Measurements from ENCODE around the gene WDR45. TPM values are rescaled to one million over a fixed set of nuclear protein-coding genes. Genes with fewer than 3 reads are reported as not detected.

Gene WDR45
- total RNA-seq, 1 donor from 2014 or later, result 49.2 TPM

DNA sequence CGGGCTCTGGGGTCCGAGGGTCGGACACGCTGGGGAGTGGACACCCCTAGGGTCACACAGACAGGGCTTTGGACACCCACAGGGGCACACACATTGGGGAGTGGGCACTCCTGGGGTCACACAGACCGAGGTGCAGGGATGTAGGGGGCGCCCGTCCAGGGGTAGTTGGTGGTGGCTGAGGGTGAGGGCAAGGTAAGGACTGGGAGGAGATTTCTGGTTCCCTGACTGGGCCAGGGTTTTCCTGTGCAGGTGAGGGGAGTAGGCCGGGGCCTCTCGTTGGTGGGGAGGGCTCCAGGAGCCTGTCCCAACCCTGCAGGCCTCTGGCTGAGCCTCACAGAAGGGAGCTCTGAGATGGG is 21.9 kb upstream of the WDR45 start:
- TF ChIP-seq, protein P1, sequence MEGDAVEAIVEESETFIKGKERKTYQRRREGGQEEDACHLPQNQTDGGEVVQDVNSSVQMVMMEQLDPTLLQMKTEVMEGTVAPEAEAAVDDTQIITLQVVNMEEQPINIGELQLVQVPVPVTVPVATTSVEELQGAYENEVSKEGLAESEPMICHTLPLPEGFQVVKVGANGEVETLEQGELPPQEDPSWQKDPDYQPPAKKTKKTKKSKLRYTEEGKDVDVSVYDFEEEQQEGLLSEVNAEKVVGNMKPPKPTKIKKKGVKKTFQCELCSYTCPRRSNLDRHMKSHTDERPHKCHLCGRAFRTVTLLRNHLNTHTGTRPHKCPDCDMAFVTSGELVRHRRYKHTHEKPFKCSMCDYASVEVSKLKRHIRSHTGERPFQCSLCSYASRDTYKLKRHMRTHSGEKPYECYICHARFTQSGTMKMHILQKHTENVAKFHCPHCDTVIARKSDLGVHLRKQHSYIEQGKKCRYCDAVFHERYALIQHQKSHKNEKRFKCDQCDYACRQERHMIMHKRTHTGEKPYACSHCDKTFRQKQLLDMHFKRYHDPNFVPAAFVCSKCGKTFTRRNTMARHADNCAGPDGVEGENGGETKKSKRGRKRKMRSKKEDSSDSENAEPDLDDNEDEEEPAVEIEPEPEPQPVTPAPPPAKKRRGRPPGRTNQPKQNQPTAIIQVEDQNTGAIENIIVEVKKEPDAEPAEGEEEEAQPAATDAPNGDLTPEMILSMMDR (IDR thresholded peaks at IDR 0.05), result peak; percentile 19

DNA sequence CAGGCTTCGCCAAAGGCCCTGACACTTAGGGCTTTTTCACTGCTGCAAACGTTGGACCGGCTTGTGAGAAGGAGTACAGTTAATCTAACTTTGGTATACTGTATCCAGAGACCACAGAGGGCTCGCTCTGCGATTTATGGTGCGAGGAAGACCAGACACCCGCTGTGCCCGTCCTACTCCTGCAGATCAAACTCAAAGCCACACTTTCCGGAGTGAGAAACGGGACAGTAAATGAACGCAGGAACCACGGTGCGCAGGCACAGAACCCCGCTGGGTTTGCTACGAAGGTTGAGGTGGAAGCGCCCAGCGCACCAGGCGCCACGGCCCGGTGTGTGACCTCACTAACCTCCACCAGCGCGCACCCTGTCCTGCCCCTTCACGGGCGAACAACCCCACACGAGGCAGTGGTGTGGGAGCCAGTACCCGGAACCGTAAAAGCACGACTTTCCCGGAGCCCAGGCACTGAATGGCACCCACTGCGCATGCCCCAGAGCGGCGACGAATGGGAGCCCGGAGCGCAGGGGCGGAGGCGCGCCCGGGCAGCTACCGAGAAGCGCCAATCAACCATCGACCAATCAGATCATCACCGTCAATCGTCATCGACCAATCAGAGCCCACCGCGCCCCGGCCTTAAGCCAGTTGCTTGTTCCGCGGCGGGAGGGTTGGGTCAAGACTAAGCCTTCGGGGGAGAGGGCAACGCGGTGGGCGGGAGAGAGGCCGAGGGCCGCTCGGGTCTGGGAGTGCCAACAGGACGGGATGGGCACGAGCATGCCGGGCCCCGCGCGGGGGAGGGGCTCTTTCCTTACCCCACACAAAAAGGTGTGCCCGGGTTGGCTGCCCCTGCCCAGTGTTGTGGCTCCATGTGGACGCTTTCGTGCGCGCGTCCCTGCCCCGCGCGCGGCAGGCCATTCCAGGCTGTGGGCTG is 21.3 kb upstream of the WDR45 start:
- Mint-ChIP-seq H3K4me1 (ENCODE audit: low read depth) (peaks cover 12% of the 10 kb centered on the region), H3K4me3 (ENCODE audit: unreplicated experiment) (peak overlapping the region; percentile 79), H3K27ac (ENCODE audit: unreplicated experiment) (peak overlapping the region; percentile 83), H3K36me3 (ENCODE audit: low read depth) (peaks cover 2% of the 10 kb centered on the region), H3K27me3 (ENCODE audit: low read depth) (no peaks in the 10 kb centered on the region), H3K9me3 (ENCODE audit: low read depth) (peaks cover 2% of the 10 kb centered on the region)
- DNase-seq (ENCODE audit: low spot score), result peak; percentile 96
- TF ChIP-seq, protein P1 (IDR thresholded peaks at IDR 0.05), result no peak

More for the DNA sequence above, 21.9 kb upstream of the WDR45 start:
- no peak overlapping the region for H3K27ac Mint-ChIP-seq (ENCODE audit: unreplicated experiment)
- peaks cover 12% of the 10 kb centered on the region for H3K4me1 Mint-ChIP-seq (ENCODE audit: low read depth)
- peak overlapping the region; percentile 79 for H3K4me3 Mint-ChIP-seq (ENCODE audit: unreplicated experiment)
- DNase-seq (ENCODE audit: low spot score), result no peak
- no peaks in the 10 kb centered on the region for H3K27me3 Mint-ChIP-seq (ENCODE audit: low read depth)
- H3K36me3 Mint-ChIP-seq (ENCODE audit: low read depth), result no peaks in the 10 kb centered on the region
- no peaks in the 10 kb centered on the region for H3K9me3 Mint-ChIP-seq (ENCODE audit: low read depth)

DNA sequence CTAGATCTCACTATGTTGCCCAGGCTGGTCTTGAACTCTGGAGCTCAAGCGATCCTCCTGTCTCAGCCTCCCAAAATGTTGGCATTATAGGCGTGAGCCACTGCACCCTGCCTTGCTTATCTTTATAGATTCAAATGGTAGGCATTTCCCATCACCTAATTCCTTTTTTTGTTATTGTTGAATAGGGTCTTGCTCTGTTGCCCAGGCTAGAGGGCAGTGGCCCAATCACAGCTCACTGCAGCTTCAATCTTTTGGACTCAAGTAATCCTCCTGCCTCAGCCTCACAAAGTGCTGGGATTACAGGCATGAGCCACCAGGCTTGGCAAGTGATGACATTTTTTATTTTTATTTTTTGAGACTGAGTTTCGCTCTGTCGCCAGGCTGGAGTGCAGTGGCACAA is 16.7 kb upstream of the WDR45 start:
- Mint-ChIP-seq H3K36me3 (ENCODE audit: low read depth) (peaks cover 2% of the 10 kb centered on the region), H3K4me1 (ENCODE audit: low read depth) (peaks cover 8% of the 10 kb centered on the region), H3K9me3 (ENCODE audit: low read depth) (peaks cover 3% of the 10 kb centered on the region), H3K27ac (ENCODE audit: unreplicated experiment) (no peak overlapping the region), H3K4me3 (ENCODE audit: unreplicated experiment) (no peak overlapping the region), H3K27me3 (ENCODE audit: low read depth) (no peaks in the 10 kb centered on the region)
- DNase-seq (ENCODE audit: low spot score), result no peak
- TF ChIP-seq, protein P1 (IDR thresholded peaks at IDR 0.05), result no peak

DNA sequence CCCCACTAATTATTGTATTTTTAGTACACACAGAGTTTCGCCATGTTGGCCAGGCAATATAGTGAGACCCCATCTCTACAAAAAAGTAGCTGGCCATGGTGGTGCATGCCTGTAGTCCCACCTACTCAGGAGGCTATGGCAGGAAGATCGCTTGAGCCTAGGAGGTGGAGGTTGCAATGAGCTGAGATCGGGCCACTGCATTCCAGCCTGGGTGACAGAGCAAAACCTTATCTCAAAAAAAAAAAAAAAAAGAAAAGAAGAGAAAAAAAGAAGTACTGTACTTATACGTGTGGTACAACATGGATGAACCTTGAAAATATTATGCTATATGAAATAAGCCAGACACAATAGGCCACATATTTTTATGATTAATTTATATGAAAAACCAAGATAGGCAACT is 9.9 kb upstream of the WDR45 start:
- H3K9me3 Mint-ChIP-seq (ENCODE audit: low read depth), result no peaks in the 10 kb centered on the region
- no peaks in the 10 kb centered on the region for H3K4me1 Mint-ChIP-seq (ENCODE audit: low read depth)
- no peak overlapping the region for H3K4me3 Mint-ChIP-seq (ENCODE audit: unreplicated experiment)
- TF ChIP-seq, protein P1 (IDR thresholded peaks at IDR 0.05), result no peak
- H3K27ac Mint-ChIP-seq (ENCODE audit: unreplicated experiment), result no peak overlapping the region
- no peak for DNase-seq (ENCODE audit: low spot score)
- H3K36me3 Mint-ChIP-seq (ENCODE audit: low read depth), result no peaks in the 10 kb centered on the region
- no peaks in the 10 kb centered on the region for H3K27me3 Mint-ChIP-seq (ENCODE audit: low read depth)

DNA sequence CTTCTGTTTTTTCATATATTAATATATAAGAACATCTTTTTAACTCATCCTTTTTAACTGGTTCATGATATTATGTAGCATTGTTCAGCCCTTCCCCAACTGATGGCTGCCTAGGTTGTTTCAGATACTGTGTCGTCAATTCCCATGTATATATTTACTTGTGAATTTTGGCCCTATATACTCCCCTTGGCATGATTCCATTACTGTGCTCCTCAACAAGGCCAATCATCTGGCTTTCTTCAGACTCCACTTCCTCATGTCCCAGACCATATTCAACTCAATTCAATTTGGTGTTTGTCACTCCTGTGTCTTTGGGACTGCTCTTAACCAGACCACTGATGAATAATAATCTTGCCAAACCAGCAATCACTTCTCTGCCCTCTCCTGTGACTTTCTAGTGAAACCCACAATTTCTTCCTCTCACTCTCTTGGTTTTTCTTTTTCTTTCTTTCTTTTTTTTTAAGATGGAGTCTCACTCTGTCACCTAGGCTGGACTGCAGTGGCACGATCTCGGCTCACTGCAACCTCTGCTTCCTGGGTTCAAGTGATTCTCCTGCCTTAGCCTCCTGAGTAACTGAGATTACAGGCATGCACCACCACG is 2.7 kb upstream of the WDR45 start:
- Mint-ChIP-seq H3K27me3 (ENCODE audit: low read depth) (no peaks in the 10 kb centered on the region), H3K4me3 (ENCODE audit: unreplicated experiment) (no peak overlapping the region), H3K36me3 (ENCODE audit: low read depth) (no peaks in the 10 kb centered on the region), H3K4me1 (ENCODE audit: low read depth) (peaks cover 11% of the 10 kb centered on the region), H3K27ac (ENCODE audit: unreplicated experiment) (no peak overlapping the region), H3K9me3 (ENCODE audit: low read depth) (no peaks in the 10 kb centered on the region)
- TF ChIP-seq, protein P1 (IDR thresholded peaks at IDR 0.05), result no peak
- no peak for DNase-seq (ENCODE audit: low spot score)
